ENCODE measurements around the gene CATSPERD. TPM values are rescaled to one million over a fixed set of nuclear protein-coding genes. Genes with fewer than 3 reads are reported as not detected.

Gene CATSPERD
- total and polyA plus RNA-seq, 7 donors, result not detected

DNA sequence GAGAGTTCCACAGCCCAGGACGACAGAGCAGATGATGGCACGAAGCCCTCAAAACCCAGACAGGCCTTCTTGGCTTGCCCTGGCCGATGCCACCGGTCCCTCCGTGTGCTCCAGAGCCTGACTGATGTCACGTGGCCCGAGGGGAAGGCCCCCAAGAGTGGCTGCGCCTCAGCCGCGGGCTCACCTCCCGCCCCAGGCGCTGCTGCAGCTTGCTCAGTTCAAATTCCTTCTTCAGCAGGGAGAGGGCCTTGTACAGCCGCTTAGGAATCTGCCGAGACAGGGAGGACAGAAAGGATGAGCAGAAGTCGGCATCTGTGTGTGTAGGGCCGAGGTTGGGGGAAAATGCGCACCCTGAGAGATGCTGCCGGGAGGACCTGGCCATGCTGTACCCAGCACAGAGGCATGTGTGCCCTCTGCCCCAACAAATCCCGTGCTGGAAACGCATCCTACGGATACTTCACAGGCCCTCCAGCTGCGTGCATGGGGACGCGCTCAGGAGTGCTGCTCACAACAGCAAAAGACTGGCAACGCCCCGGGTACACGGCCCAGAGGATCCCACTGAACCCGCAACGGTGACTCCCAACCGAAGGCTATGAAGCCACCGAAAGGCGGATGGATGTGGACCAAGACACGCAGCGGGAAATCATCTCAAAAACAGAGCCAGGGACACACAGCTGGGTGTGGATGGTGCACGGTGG is 13.4 kb upstream of the CATSPERD start:
- intact Hi-C loops (cut with DNase I), result no loop called here
- no peak overlapping the region for H3K4me3 ChIP-seq
- peaks cover 11 to 94% of the 10 kb centered on the region in 2 donors for H3K36me3 ChIP-seq (ENCODE audit: insufficient read depth in 1 of 2, low read depth in 1 of 2)
- no peaks in the 10 kb centered on the region for H3K4me1 ChIP-seq
- DNase-seq (no peak), ATAC-seq (peak in 1 of 4 donors; percentile 1)
- no peak overlapping the region for H3K27ac ChIP-seq
- H3K9me3 ChIP-seq, result no peaks in the 10 kb centered on the region
- WGBS, 3 donors, result 90 to 94% (median 91%) methylated on average over 35 of the region's 35 CpGs
- TF ChIP-seq, protein P1, sequence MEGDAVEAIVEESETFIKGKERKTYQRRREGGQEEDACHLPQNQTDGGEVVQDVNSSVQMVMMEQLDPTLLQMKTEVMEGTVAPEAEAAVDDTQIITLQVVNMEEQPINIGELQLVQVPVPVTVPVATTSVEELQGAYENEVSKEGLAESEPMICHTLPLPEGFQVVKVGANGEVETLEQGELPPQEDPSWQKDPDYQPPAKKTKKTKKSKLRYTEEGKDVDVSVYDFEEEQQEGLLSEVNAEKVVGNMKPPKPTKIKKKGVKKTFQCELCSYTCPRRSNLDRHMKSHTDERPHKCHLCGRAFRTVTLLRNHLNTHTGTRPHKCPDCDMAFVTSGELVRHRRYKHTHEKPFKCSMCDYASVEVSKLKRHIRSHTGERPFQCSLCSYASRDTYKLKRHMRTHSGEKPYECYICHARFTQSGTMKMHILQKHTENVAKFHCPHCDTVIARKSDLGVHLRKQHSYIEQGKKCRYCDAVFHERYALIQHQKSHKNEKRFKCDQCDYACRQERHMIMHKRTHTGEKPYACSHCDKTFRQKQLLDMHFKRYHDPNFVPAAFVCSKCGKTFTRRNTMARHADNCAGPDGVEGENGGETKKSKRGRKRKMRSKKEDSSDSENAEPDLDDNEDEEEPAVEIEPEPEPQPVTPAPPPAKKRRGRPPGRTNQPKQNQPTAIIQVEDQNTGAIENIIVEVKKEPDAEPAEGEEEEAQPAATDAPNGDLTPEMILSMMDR (IDR thresholded peaks at IDR 0.05), result no peak
- no peaks in the 10 kb centered on the region for H3K27me3 ChIP-seq (ENCODE audit: insufficient read depth in 3 of 3, low read length in 2 of 3)

- ATAC-seq, result peak in 1 of 4 donors; percentile 9
- H3K27ac ChIP-seq, result no peak overlapping the region
- WGBS, 3 donors, result 89 to 92% (median 90%) methylated on average over 29 to 37 of the region's 37 CpGs
- intact Hi-C loops (cut with DNase I), result no loop called here
- DNase-seq, result peak in 1 of 2 donors; percentile 18
- TF ChIP-seq, protein P1 (IDR thresholded peaks at IDR 0.05), result no peak
- H3K4me1 ChIP-seq, result no peaks in the 10 kb centered on the region
- no peaks in the 10 kb centered on the region for H3K27me3 ChIP-seq (ENCODE audit: insufficient read depth in 3 of 3, low read length in 2 of 3)
- peaks cover 11 to 100% of the 10 kb centered on the region in 2 donors for H3K36me3 ChIP-seq (ENCODE audit: insufficient read depth in 1 of 2, low read depth in 1 of 2)
- no peak overlapping the region for H3K4me3 ChIP-seq
- H3K9me3 ChIP-seq, result no peaks in the 10 kb centered on the region
Measured at GRCh38 chr19:5707576-5708575, 12.6 kb upstream of the CATSPERD start.

- H3K27me3 ChIP-seq (ENCODE audit: insufficient read depth in 3 of 3, low read length in 2 of 3), result no peaks in the 10 kb centered on the region
- H3K27ac ChIP-seq, result no peak overlapping the region
- intact Hi-C loops (cut with DNase I), result no loop called here
- ATAC-seq (no peak), DNase-seq (no peak)
- no peaks in the 10 kb centered on the region for H3K4me1 ChIP-seq
- WGBS, 3 donors, result 88 to 97% (median 96%) methylated on average over 8 of the region's 8 CpGs
- no peaks in the 10 kb centered on the region for H3K9me3 ChIP-seq
- peaks cover 12 to 80% of the 10 kb centered on the region in 2 donors for H3K36me3 ChIP-seq (ENCODE audit: insufficient read depth in 1 of 2, low read depth in 1 of 2)
- no peak overlapping the region for H3K4me3 ChIP-seq
- TF ChIP-seq, protein P1 (IDR thresholded peaks at IDR 0.05), result no peak
Measured at GRCh38 chr19:5711025-5711424, 9.4 kb upstream of the CATSPERD start.

DNA sequence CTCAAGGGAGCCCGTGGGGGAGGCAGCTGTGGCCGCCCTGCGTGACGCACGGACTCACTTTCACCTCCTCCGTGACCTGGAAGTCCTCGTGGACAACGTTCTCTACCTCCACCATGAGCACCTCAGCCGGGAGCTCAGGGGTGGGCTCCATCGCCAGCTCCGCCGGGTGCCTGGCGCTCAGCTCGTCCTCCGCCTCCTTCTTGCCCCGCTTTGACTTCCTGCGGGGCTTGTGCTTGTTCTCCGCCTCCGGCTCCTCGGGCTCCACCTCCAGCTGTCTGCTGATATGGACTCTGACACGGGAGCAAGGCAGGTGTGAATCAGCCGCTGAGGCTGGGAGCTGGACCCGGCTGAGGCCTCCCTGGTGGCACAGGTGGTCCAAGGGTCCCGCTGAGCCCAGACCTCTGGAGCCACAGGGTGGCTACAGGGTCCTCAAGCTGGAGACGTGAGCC is 8.7 kb upstream of the CATSPERD start:
- no peak overlapping the region for H3K27ac ChIP-seq
- H3K9me3 ChIP-seq, result no peaks in the 10 kb centered on the region
- no peaks in the 10 kb centered on the region for H3K4me1 ChIP-seq
- DNase-seq (no peak), ATAC-seq (no peak)
- TF ChIP-seq, protein P1 (IDR thresholded peaks at IDR 0.05), result no peak
- H3K4me3 ChIP-seq, result no peak overlapping the region
- intact Hi-C loops (cut with DNase I), result no loop called here
- WGBS, 3 donors, result 88 to 92% (median 90%) methylated on average over 25 of the region's 25 CpGs
- peaks cover 9 to 73% of the 10 kb centered on the region in 2 donors for H3K36me3 ChIP-seq (ENCODE audit: insufficient read depth in 1 of 2, low read depth in 1 of 2)
- no peaks in the 10 kb centered on the region for H3K27me3 ChIP-seq (ENCODE audit: insufficient read depth in 3 of 3, low read length in 2 of 3)
